ENCODE measurements around the gene KMT5C. TPM values are rescaled to one million over a fixed set of nuclear protein-coding genes. Genes with fewer than 3 reads are reported as not detected.

The KMT5C gene
- total and polyA plus RNA-seq, 7 experiments from 2014 or later, result 0.84 to 63.3 (median 23.4) TPM

Other genes starting within 250 kb of the KMT5C start
- 100 to 1,000 TPM; 107 to 180 (median 144) TPM for gene PPP1R12C, start 222.2 kb upstream of the KMT5C start, total RNA-seq
- 1 to 10 TPM; 3.8 to 6.6 TPM for gene PPP1R12C, start 222.2 kb upstream of the KMT5C start, polyA plus RNA-seq
- gene TNNT1, start 190.7 kb upstream of the KMT5C start, total RNA-seq, result 1 to 10 TPM in 2 of 5 experiments, under 1 TPM in 1, not detected in 2; 0.63 to 5.6 (median 1.4) TPM
- gene TNNT1, start 190.7 kb upstream of the KMT5C start, polyA plus RNA-seq, result not detected
- not detected for gene TNNI3, start 182.1 kb upstream of the KMT5C start, total RNA-seq
- gene TNNI3, start 182.1 kb upstream of the KMT5C start, polyA plus RNA-seq, result not detected
- gene DNAAF3, start 173.3 kb upstream of the KMT5C start, total RNA-seq, result not detected
- gene DNAAF3, start 173.3 kb upstream of the KMT5C start, polyA plus RNA-seq, result not detected
- gene SYT5, start 159.6 kb upstream of the KMT5C start, total RNA-seq, result 1 to 10 TPM in 2 of 5 experiments, not detected in 3; 1.7 to 2.6 TPM
- gene SYT5, start 159.6 kb upstream of the KMT5C start, polyA plus RNA-seq, result not detected
- under 1 TPM in 1 of 5 experiments, not detected in 4; 0.56 TPM for gene PTPRH, start 130.4 kb upstream of the KMT5C start, total RNA-seq
- not detected for gene PTPRH, start 130.4 kb upstream of the KMT5C start, polyA plus RNA-seq
- gene TMEM86B, start 111.1 kb upstream of the KMT5C start, total RNA-seq, result 10 to 100 TPM; 10.4 to 24.1 (median 10.7) TPM
- 1 to 10 TPM; 1.2 to 3.3 TPM for gene TMEM86B, start 111.1 kb upstream of the KMT5C start, polyA plus RNA-seq
- gene PPP6R1, start 80.9 kb upstream of the KMT5C start, total RNA-seq, result 100 to 1,000 TPM; 151 to 223 (median 168) TPM
- 100 to 1,000 TPM in 1 of 2 donors, 10 to 100 TPM in 1; 39.3 to 103 TPM for gene PPP6R1, start 80.9 kb upstream of the KMT5C start, polyA plus RNA-seq
- gene HSPBP1, start 59.8 kb upstream of the KMT5C start, total RNA-seq, result 10 to 100 TPM; 15.0 to 30.0 (median 16.0) TPM
- 10 to 100 TPM; 35.4 to 44.7 TPM for gene HSPBP1, start 59.8 kb upstream of the KMT5C start, polyA plus RNA-seq
- gene BRSK1, start 55.9 kb upstream of the KMT5C start, total RNA-seq, result 1 to 10 TPM in 3 of 5 experiments, under 1 TPM in 2; 0.41 to 6.3 (median 3.4) TPM
- gene BRSK1, start 55.9 kb upstream of the KMT5C start, polyA plus RNA-seq, result not detected
- 10 to 100 TPM in 1 of 5 experiments, under 1 TPM in 3, not detected in 1; 0.44 to 10.3 (median 0.71) TPM for gene TMEM150B, start 14.5 kb upstream of the KMT5C start, total RNA-seq
- gene TMEM150B, start 14.5 kb upstream of the KMT5C start, polyA plus RNA-seq, result not detected
- gene COX6B2, start 14.8 kb downstream of the KMT5C start, total RNA-seq, result under 1 TPM in 2 of 5 experiments, not detected in 3; 0.37 to 0.49 TPM
- gene COX6B2, start 14.8 kb downstream of the KMT5C start, polyA plus RNA-seq, result not detected
- not detected for gene GARIN5B, start 23.4 kb downstream of the KMT5C start, total RNA-seq
- gene GARIN5B, start 23.4 kb downstream of the KMT5C start, polyA plus RNA-seq, result not detected
- gene IL11, start 30.6 kb downstream of the KMT5C start, total RNA-seq, result under 1 TPM in 2 of 5 experiments, not detected in 3; 0.58 to 0.69 TPM
- gene IL11, start 30.6 kb downstream of the KMT5C start, polyA plus RNA-seq, result not detected
- gene TMEM190, start 37.0 kb downstream of the KMT5C start, total RNA-seq, result not detected
- gene TMEM190, start 37.0 kb downstream of the KMT5C start, polyA plus RNA-seq, result not detected
- 10 to 100 TPM in 3 of 5 experiments, 1 to 10 TPM in 2; 9.3 to 15.7 (median 13.6) TPM for gene TMEM238, start 44.4 kb downstream of the KMT5C start, total RNA-seq
- gene TMEM238, start 44.4 kb downstream of the KMT5C start, polyA plus RNA-seq, result under 1 TPM; 0.33 to 0.71 TPM
- gene RPL28, start 46.1 kb downstream of the KMT5C start, total RNA-seq, result 1,000 to 10,000 TPM; 2,549 to 3,799 (median 3,242) TPM
- gene RPL28, start 46.1 kb downstream of the KMT5C start, polyA plus RNA-seq, result 1,000 to 10,000 TPM in 1 of 2 donors, 100 to 1,000 TPM in 1; 740 to 1,050 TPM
- gene UBE2S, start 67.9 kb downstream of the KMT5C start, total RNA-seq, result 100 to 1,000 TPM in 1 of 5 experiments, 10 to 100 TPM in 4; 15.3 to 141 (median 44.1) TPM
- gene UBE2S, start 67.9 kb downstream of the KMT5C start, polyA plus RNA-seq, result 10 to 100 TPM; 15.8 to 20.4 TPM
- gene SHISA7, start 103.4 kb downstream of the KMT5C start, total RNA-seq, result not detected
- gene SHISA7, start 103.4 kb downstream of the KMT5C start, polyA plus RNA-seq, result not detected
- gene ISOC2, start 121.8 kb downstream of the KMT5C start, total RNA-seq, result 10 to 100 TPM in 3 of 5 experiments, 1 to 10 TPM in 2; 5.1 to 20.1 (median 11.3) TPM
- gene ISOC2, start 121.8 kb downstream of the KMT5C start, polyA plus RNA-seq, result 10 to 100 TPM; 25.9 to 31.2 TPM
- not detected for gene C19orf85, start 124.9 kb downstream of the KMT5C start, total RNA-seq
- gene C19orf85, start 124.9 kb downstream of the KMT5C start, polyA plus RNA-seq, result not detected
- 10 to 100 TPM in 2 of 5 experiments, 1 to 10 TPM in 3; 6.6 to 27.2 (median 9.0) TPM for gene ZNF628, start 136.7 kb downstream of the KMT5C start, total RNA-seq
- 1 to 10 TPM in 1 of 2 donors, under 1 TPM in 1; 0.07 to 1.6 TPM for gene ZNF628, start 136.7 kb downstream of the KMT5C start, polyA plus RNA-seq
- 10 to 100 TPM in 1 of 5 experiments, 1 to 10 TPM in 4; 2.7 to 12.8 (median 7.5) TPM for gene NAT14, start 145.3 kb downstream of the KMT5C start, total RNA-seq
- 1 to 10 TPM; 1.7 to 3.3 TPM for gene NAT14, start 145.3 kb downstream of the KMT5C start, polyA plus RNA-seq
- gene SSC5D, start 148.6 kb downstream of the KMT5C start, total RNA-seq, result under 1 TPM; 0.21 to 0.48 (median 0.35) TPM
- not detected for gene SSC5D, start 148.6 kb downstream of the KMT5C start, polyA plus RNA-seq
- gene SBK2, start 197.3 kb downstream of the KMT5C start, total RNA-seq, result not detected
- gene SBK2, start 197.3 kb downstream of the KMT5C start, polyA plus RNA-seq, result not detected
- not detected for gene SBK3, start 205.7 kb downstream of the KMT5C start, total RNA-seq
- gene SBK3, start 205.7 kb downstream of the KMT5C start, polyA plus RNA-seq, result not detected
- gene ZNF579, start 241.0 kb downstream of the KMT5C start, total RNA-seq, result 10 to 100 TPM in 1 of 5 experiments, 1 to 10 TPM in 4; 6.1 to 11.0 (median 7.8) TPM
- 1 to 10 TPM in 1 of 2 donors, under 1 TPM in 1; 0.50 to 2.2 TPM for gene ZNF579, start 241.0 kb downstream of the KMT5C start, polyA plus RNA-seq